ENCODE results near the gene KCNH6.

KCNH6 gene

DNA sequence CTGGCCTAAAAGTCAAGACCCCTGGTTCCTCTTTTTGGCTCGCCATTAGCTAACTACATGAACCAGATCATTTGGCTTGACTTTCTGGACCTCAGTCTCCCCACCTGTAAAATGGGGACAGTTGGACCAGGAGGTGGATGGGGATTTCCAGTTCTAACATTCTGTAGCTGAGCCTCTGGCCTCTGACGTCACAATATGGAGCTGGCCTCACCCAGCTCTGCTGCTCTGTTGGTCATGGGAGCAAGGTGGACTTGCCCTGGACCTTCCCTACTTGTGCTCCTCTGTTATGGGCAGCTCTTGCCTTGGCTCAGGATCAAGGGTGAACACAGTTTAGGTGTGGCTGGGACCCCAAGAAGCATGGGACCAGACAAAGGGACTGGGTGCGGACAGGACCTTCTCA, 16.5 kb upstream of the KCNH6 start:
- FAIRE-seq (no peak), DNase-seq (ENCODE audit: low spot score) (no peak)

DNA sequence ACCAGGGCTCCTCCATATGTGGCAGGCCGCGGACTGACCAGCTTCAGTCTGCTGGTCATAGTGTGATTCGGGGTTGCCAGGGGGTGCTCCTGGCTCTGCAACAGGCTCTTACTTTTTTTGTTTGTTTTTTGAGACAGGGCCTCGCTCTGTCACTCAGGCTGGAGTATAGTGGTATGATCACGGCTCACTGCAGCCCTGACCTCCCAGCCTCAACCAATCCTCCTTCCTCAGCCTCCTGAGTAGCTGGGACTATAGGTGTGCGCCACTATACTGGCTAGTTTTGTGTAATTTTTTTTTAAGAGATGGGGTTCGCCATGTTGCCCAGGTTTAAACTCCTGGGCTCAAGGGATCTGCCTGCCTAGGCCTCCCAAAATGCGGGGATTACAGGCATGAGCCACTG, 11.8 kb upstream of the KCNH6 start:
- no peak for DNase-seq (ENCODE audit: low spot score)
- no peak for FAIRE-seq

DNA sequence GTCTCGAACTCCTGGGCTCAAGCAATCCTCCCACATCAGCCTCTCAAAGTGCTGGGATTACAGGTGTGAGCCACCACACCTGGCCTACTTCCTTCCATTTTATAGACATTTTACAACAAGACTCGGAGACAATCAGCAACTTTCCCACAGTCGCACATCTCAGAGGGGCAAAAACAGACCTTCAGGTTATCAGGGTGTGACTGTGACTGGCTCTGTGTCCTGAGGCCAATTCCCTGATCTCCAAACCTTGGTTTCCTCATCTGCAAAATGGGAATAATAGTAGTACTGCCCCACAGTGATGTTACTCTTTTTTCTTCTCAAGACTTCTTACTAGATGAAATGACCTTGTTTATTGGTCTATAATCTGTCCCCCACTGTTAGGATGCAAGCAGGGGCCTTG, 10.8 kb upstream of the KCNH6 start:
- no peak for DNase-seq (ENCODE audit: low spot score)
- no peak for FAIRE-seq

- no peak for FAIRE-seq
These were observed 10.1 kb upstream of the KCNH6 start for GRCh38 chr17:63512896-63513644.

DNA sequence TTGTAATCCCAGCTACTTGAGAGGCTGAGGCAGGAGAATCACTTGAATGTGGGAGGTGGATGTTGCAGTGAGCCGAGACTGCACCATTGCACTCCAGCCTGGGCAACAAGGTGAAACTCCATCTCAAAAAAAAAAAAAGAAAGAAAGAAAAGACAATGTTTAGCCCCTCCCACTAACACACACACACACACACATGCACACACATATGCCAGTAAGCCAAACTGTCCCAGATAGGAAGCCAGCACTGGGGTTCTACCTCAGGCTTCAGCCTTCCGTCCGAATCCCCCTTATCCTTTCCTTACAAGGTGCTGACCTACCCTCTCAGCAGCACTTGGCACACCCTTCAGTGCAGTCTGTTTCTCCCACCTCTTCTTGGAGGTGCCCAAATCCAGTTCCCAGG, 8.7 kb upstream of the KCNH6 start:
- DNase-seq (ENCODE audit: low spot score) (no peak), FAIRE-seq (no peak)

More at GRCh38 chr17:63512896-63513644, 10.1 kb upstream of the KCNH6 start:
- DNase-seq (ENCODE audit: low spot score), result no peak

DNA sequence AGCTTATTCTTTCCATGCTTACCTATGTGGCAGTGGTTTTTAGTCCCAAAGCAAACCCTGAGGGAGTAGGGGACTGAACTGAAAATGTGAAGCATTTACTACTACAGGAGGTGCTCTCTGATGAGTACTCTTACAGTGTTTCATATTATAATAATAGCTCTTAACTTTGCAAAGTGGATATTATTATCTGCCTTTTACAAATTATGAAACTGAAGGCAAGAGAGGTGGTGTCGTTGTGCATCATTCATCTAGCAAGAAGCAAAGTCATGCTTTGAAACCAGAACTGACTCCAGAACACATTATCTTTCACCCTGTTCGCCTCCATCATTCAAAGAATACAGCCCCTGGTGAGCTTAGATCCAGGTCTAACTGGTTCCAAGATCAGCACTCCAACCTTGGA, 8.2 kb upstream of the KCNH6 start:
- no peak for FAIRE-seq
- no peak for DNase-seq (ENCODE audit: low spot score)

GRCh38 chr17:63515426-63515825, 7.7 kb upstream of the KCNH6 start:
- DNase-seq (ENCODE audit: low spot score), result no peak
- no peak for FAIRE-seq

- FAIRE-seq, result peak; percentile 96
- DNase-seq (ENCODE audit: low spot score), result peak; percentile 98
These were observed 6.0 kb upstream of the KCNH6 start for GRCh38 chr17:63516910-63517824.

- DNase-seq (ENCODE audit: low spot score) (no peak), FAIRE-seq (no peak)
These were observed 5.2 kb upstream of the KCNH6 start for GRCh38 chr17:63517825-63518534.

DNA sequence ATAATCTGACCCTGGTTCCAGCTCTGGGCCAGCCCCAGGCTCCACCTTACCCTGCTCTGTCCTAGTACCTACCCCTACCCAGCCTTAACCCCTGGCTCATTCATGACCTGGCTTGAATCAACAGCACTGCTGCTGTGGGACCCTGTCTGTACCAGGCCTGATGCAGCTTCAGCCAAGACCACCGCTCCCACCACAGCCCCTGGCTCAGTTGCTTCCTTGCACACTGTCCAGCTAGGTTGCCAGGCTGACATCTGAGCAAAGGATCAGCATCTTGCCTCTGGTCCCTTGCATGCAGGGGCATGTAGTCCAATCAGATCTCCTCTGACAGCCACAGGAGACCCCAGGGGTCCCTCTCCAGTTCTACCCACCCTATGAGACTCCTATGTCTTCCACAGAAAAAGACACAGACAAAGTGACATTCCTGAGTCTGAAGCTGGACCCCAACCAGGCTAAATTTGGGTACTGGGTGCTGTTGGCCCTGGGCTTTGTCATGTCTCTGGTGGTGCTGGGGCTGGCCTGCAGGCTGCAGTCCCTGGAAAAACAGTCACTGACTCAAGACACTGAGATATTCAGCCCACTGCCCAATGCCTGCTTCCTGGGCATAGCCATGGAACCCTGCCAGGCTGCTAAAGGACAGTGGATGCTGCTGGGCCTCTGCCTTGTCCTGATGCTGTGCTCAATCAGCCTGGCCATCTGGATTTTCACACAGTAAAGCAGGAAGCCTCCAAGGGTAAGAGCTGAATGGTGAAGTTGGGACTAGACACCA, 3.9 kb upstream of the KCNH6 start:
- no peak for FAIRE-seq
- DNase-seq (ENCODE audit: low spot score), result no peak

- peak; percentile 33 for DNase-seq (ENCODE audit: low spot score)
- peak; percentile 46 for FAIRE-seq
These were observed 2.9 kb upstream of the KCNH6 start for GRCh38 chr17:63519972-63520882.

- DNase-seq (ENCODE audit: low spot score) (no peak), FAIRE-seq (no peak)
These were observed 893 bp downstream of the KCNH6 start for GRCh38 chr17:63524051-63524450.

- FAIRE-seq (no peak), DNase-seq (ENCODE audit: low spot score) (no peak)
These were observed 2.2 kb downstream of the KCNH6 start for GRCh38 chr17:63525190-63525946.

GRCh38 chr17:63526861-63527260, 3.7 kb downstream of the KCNH6 start:
- DNase-seq (ENCODE audit: low spot score), result no peak
- FAIRE-seq, result no peak

DNA sequence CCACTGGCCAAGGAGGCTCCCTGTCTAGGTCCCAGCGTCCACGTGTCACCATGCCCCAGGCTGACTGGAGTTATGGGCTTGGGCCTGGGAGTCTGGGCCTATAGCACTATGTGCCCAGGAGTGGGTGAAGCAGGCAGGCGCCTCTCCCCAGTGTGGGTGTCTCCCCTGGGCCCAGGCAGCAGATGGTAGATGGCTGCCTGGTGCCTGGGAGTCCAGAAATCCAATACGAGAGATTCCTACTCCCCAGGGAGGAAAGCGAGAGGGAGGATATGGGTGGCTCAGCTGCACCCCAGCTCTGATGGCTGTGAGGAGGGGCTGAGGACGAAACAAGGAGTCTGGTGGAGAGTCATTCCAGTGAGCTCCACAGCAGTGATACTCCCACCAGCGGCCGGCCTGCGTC, 5.0 kb downstream of the KCNH6 start:
- no peak for FAIRE-seq
- no peak for DNase-seq (ENCODE audit: low spot score)

GRCh38 chr17:63529711-63530556, 6.8 kb downstream of the KCNH6 start:
- no peak for FAIRE-seq
- DNase-seq (ENCODE audit: low spot score), result no peak

GRCh38 chr17:63530557-63531021, 7.4 kb downstream of the KCNH6 start:
- DNase-seq (ENCODE audit: low spot score) (no peak), FAIRE-seq (no peak)

Data from RCC 7860 (cell line).